Activated gamma-delta T cell treated with Interleukin-2 at 50 U/mL for 16 hours (primary cell): ENCODE data around the gene ITIH4.
"Not testable (repeated sequence)": the region's sequence is repeated elsewhere in the genome, so short reads cannot be mapped to it uniquely, and the experiment has no call there.

Source experiments
- DNase-seq: peaks from one replicate; pipeline ENCODE4 v3.0.0-alpha.2; 2020

Gene ITIH4

GRCh38 chr3:52779837-52780585 is 50.5 kb downstream of the ITIH4 start:
- no peak for DNase-seq

- no peak for DNase-seq
Measured at GRCh38 chr3:52779011-52779836, 51.2 kb downstream of the ITIH4 start.

- DNase-seq, result no peak
Measured at GRCh38 chr3:52777959-52778805, 52.3 kb downstream of the ITIH4 start.

- DNase-seq, result no peak
Measured at GRCh38 chr3:52777127-52777958, 53.1 kb downstream of the ITIH4 start, which contains the start of gene ITIH1. TSS of gene ITIH1 (plus strand) at chr3:52777599. CDS start at chr3:52777616, 17 bp downstream.

- DNase-seq, result not testable (repeated sequence)
Measured at GRCh38 chr3:52776486-52776885, 54.0 kb downstream of the ITIH4 start.

GRCh38 chr3:52775877-52776276 is 54.6 kb downstream of the ITIH4 start:
- DNase-seq, result no peak

- no peak for DNase-seq
Measured at GRCh38 chr3:52774901-52775864, 55.3 kb downstream of the ITIH4 start.

- no peak for DNase-seq
Measured at GRCh38 chr3:52774066-52774713, 56.3 kb downstream of the ITIH4 start.

- no peak for DNase-seq
Measured at GRCh38 chr3:52773361-52774065, 57.0 kb downstream of the ITIH4 start.

GRCh38 chr3:52771702-52772101 is 58.8 kb downstream of the ITIH4 start:
- DNase-seq, result no peak

- DNase-seq, result no peak
Measured at GRCh38 chr3:52771334-52771681, 59.2 kb downstream of the ITIH4 start.

- DNase-seq, result peak; percentile 85
Measured at GRCh38 chr3:52770496-52771333, 59.8 kb downstream of the ITIH4 start, which contains the start of gene NEK4. TSS of gene NEK4 (minus strand) at chr3:52770940. CDS start at chr3:52770746, 194 bp downstream.

- DNase-seq, result no peak
Measured at GRCh38 chr3:52769786-52770455, 60.6 kb downstream of the ITIH4 start.

- DNase-seq, result no peak
Measured at GRCh38 chr3:52763466-52763865, 67.0 kb downstream of the ITIH4 start.
